Smooth muscle cell of the brain vasculature (primary cell): Measurements from ENCODE around the gene MANF.
"Not testable (repeated sequence)": the region's sequence is repeated elsewhere in the genome, so short reads cannot be mapped to it uniquely, and the experiment has no call there.

Experiments
- DNase-seq: peaks from one replicate; pipeline ENCODE4 v3.0.0-alpha.2; 2012; ENCODE audit warnings: low read depth, low spot score

MANF gene

DNA sequence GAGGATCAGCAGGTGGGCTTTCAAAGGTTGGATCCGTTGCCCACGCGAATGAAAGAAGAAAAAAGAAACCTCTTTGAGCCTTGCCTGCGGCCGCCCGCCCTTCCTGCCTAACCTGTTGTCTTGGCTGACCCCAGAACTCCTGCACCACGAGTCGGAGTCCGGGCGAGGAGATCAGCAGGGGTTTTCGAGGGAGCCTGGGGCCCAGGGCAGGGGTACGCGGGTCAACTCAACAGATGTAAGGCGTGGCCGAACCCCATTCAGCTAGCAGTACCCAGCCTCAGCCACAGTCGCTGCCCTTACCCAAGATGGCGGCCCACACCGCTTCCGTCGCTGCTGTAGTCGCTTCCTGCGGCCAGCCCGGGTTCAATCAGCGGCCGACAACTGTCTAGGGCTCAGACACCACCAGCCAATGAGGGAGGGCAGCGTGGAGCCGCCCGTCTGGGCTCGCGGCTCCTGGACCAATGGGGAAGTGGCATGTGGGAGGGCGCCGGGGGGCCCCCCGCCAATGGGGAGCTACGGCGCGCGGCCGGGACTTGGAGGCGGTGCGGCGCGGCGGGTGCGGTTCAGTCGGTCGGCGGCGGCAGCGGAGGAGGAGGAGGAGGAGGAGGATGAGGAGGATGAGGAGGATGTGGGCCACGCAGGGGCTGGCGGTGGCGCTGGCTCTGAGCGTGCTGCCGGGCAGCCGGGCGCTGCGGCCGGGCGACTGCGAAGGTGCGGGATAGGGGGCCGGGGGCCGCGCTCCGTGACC, at the start of gene MANF:
Gene MANF (plus strand): TSS at position 566 of the 748 bp plus-strand sequence. CDS start 52 bp downstream, at position 618.
- peak; percentile 95 for DNase-seq

- no peak for DNase-seq
Observed at GRCh38 chr3:51336261-51336660, 48.8 kb upstream of the MANF start.

DNA sequence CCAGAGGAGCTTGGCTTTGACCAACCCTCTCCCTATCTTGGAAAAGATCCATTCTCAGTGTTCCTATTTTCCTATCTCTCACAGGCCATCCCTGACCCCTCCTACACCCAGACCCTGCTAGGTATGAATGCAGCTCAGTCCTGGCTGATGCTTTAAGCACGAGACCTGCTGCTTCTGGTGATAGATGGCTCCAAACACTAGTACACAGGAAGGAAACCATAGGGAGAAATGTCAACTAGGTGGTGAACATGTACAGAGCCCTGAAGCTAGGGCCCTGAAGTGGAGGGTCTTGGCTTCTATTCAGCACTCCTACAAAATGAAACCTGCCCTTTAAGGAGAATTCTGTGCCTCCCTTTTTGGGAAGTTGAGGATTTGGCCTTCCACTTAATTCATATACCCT, 47.4 kb upstream of the MANF start:
- no peak for DNase-seq

DNA sequence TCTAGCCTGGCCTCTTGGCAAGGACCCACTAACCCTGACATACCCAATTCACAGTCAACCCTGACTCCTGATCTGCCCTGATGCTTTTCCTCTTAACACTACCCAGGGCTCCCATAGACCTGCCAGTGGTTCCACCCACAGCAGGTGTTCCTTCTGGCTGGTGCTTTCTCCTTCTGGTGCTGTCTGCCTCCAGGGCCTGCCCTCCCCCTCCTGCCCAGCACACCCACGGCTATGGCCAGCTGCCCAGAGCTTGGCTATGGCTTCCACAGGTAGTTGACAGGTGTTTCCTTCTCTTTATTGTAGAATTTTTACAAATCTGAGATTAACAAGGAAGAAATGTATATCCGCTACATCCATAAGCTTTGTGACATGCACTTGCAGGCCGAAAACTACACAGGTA, 46.5 kb upstream of the MANF start:
- DNase-seq: no peak

- peak; percentile 62 for DNase-seq
Observed at GRCh38 chr3:51340013-51340829, 44.9 kb upstream of the MANF start.

- DNase-seq: no peak
Observed at GRCh38 chr3:51340989-51341636, 44.0 kb upstream of the MANF start.

GRCh38 chr3:51343918-51344687, 41.0 kb upstream of the MANF start:
- no peak for DNase-seq

DNA sequence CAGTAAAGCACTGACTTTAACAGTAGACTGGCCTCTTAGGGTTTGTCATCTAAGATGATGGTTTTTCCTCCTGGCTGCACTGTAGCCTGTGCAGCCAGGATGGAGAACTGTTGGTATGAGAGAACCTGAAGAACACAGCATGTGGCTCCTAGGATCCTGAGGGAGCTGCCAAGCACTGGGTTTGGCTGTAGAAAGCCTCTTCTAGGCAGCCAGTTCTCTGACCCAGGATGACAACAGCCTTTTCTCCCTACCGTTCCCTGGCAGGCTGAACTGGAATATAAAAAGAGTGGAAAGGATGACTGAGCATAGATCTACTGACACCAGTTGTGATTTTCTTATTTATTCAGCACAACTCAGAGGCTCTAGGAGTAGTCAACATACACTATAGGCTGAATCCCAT, 34.3 kb upstream of the MANF start:
- DNase-seq: no peak

DNA sequence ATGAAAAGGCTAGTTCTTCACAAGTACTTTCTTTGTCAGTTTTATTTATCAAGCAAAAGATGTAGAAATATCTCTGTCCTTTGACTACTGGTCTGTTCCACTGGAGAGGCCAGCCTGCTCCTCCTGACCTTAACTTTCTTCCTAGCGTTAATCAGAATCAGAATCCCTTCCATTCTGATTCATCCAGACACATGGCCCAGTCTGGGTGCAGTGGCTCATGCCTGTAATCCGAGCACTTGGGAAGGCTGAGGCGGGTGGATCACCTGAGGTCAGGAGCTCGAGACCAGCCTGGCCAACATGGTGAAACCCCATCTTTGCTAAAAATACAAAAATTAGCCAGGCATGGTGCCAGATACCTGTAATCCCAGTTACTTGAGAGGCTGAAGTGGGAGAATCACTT, 32.0 kb upstream of the MANF start:
- no peak for DNase-seq

DNA sequence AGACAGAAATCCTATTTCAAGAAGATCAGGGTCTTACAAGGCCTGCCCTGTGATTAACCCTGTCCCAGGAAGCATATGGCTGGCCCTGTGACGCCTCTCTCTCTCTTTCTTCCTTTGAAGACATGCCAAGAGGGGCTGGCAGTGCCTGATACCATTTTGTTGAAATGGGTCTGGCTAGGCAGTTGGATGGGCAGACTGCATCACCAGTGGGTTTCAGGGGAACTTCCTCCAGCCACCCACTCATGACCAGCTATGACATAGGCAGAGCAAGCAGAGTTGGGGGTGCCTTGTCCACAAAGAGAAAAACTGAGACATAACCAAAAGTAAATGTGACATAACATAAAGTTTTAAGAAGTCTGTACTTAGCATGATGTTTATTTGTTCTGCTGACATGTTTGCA, 31.4 kb upstream of the MANF start:
- no peak for DNase-seq

DNA sequence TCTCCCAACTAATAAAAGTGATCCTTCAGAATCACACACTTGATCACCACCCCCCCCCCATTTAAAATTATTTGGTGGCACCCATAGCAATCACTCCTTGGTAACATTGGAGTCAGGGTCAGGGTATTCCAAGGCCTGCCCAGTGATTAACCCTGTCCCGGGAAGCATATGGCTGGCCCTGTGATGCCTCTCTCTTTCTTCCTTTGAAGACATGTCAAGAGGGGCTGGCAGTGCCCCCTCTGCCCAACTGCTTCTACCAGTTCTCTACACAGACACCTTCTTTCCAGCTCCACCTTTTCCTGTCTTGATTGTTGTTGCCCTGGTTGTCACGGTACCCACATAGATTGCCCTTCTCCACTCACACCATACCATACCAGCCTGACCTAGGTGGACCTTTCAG, 30.9 kb upstream of the MANF start:
- no peak for DNase-seq

DNA sequence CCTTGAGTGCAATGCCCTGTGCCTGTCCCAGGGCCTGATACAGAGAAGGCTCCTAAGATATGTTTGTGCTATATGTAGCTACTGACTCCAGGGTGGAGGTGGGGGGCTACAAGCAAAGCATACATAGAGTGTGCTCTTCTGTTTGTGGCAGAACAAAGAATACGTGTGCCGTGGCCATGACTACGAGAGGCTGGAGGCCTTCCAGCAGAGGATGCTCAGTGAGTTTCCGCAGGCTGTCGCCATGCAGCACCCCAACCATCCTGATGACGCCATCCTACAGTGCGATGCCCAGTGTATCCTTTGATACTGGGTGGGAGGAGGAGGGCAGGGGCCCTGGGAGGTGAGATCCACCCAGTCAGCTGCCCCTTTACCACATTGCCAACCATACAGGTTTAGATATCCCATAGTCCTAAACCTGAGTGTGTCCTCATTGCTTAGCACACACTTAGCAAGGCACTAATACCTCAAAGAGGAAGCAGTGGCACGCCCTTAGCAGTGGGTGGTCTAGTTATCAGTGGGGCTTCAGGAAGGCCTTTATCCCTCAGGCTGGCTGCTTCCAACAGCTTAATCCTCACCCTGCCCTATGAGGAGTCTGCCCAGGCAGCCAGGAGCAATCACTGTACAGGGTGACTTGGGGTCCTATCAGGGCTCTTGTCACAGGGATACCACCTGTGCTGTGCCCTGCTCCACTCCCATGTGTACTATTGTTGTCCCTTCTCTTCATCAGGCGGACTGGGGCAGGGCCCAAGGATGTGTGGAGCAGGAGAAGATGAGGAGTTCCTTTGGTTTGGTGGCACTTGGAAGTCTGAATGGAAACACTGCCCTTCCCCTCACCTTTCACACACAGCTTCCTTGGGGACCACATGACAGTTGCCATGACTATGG, 30.1 kb upstream of the MANF start:
- DNase-seq: no peak

DNA sequence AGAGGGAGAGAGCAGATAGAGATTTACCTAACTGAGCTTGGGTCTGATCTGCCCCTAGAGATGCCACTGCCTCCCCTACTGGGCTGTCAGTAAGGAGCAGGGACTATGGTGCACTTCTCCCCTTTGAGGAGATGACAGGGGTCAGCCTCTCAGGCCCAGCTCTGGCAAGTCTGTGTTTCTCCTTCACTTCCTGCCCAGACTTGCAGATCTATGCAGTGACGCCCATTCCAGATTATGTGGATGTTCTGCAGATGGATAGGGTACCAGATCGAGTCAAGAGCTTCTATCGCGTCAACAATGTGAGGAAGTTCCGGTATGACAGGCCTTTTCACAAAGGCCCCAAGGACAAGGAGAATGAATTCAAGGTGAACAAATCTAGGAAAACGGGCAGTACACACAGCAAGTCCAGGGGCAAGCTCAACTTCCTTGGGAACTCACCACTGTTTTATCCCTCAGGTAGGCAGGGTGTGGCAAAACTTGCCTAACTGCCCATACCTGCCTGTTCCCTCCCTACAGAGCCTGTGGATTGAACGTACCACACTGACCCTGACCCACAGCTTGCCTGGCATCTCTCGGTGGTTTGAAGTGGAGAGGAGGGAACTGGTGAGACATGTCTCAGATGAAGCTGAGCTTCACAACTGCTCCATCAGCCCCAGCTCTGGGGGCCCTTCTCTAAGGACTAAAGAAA, 29.1 kb upstream of the MANF start:
- DNase-seq: no peak

DNA sequence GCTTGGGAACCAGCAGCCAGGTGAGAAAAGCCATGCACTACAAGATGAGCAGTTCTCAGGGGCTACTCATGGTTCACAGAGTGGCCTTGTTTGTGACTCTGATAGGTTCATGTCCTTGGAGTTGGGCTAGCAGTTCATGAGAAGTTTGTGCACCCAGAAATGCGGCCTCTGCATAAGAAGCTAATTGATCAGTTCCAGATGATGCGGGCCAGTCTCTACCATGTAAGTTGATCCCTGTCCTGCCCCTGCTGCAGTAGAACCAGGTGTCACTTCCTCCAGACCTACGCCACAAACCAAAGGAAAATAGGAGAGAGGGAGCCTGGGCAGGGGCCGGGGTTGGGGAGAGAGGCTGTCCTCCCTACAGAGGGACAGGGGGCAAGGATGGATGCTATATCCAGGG, 27.2 kb upstream of the MANF start:
- no peak for DNase-seq

GRCh38 chr3:51358981-51359380, 26.1 kb upstream of the MANF start:
- DNase-seq: no peak

DNA sequence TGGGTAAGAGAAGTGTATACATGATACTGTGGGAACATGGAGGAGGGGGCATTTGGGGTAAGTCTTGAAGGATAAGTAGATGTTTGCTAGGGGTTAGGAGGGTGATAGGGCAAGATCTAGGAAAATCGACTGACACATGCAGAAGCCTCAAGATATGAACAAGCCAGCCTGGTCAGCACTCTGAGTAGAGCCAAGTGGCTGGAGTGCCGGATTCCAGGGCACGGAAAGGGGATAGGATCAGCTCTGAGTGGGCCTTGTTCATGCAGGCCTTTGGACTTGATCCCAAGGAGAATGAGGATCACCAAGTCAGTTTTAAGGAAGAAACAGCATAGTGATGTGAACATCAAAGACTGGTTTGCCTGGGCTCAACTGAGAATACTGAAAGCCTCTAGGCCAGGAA, 24.3 kb upstream of the MANF start:
- no peak for DNase-seq

DNA sequence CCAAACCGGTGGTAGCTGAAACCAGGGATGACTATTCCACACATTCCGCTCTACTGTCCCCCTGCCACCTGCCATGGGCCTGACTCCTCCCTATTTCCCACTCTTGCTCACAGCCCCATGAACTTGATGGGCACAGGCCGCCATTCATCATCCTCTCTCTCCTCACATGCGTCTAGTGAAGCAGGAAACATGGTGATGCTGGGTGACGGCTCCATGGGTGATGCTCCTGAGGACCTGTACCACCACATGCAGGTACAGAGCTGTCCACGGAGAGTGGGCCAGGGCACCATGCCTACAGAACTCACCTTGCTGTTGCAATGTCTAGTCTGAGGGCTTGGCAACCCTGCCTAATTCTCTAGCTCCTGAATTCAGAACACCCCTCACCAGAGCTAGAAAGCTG, 23.3 kb upstream of the MANF start:
- DNase-seq: no peak

DNA sequence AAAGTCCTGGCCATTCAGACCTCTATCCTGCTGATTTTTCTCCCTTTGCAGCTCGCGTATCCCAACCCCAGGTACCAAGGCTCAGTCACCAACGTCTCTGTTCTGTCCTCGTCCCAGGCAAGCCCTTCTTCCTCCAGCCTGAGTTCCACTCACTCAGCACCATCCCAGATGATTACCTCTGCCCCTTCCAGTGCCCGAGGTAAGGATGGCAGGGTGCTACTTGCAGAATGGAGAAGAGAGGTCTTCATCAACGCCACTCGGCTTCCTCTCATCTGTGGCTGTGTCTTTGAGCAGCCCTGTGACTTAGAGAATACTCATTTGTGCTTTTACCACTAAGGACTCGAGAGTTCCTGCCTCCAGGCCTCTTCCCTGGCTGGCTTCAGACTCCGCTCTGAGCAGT, 22.6 kb upstream of the MANF start:
- DNase-seq: no peak

GRCh38 chr3:51368276-51368675, 16.8 kb upstream of the MANF start:
- not testable (repeated sequence) for DNase-seq

GRCh38 chr3:51371943-51372557, 13.0 kb upstream of the MANF start:
- peak; percentile 52 for DNase-seq
